Mononuclear cell (primary cell): Measurements from ENCODE around the gene PRG3. TPM values are rescaled to one million over a fixed set of nuclear protein-coding genes. Genes with fewer than 3 reads are reported as not detected.

Experiments
- H3K27me3 ChIP-seq: 2 replicates; pipeline ENCODE4 v1.6.0; 2011; ENCODE audit warnings: low read length, control low read depth; ENCODE audit not compliant: insufficient read depth
- H3K4me1 ChIP-seq: 2 replicates; pipeline ENCODE4 v1.5.1; 2011; ENCODE audit warnings: mild to moderate bottlenecking, low read length, control low read depth; ENCODE audit not compliant: insufficient read depth
- H3K4me3 ChIP-seq: 2 replicates; pipeline ENCODE4 v1.5.1; 2011; ENCODE audit warnings: mild to moderate bottlenecking, low read length, moderate library complexity
- H3K9me3 ChIP-seq: 2 replicates; pipeline ENCODE4 v1.5.1; 2011; ENCODE audit warnings: low read depth, mild to moderate bottlenecking, control low read depth, low read length
- total RNA-seq: library from RNA; depleted of rRNA; stranded (reverse); fragments of >200 nt; gene quantifications from one replicate; pipeline ENCODE4 v1.2.3, GENCODE V29; 2012

The PRG3 gene
- total RNA-seq, 1 donor: not detected

- Histone ChIP-seq H3K27me3 (no peaks in the 10 kb centered on the region), H3K4me1 (peaks cover 25% of the 10 kb centered on the region), H3K9me3 (no peaks in the 10 kb centered on the region), H3K4me3 (no peak overlapping the region)
These were observed 21.4 kb upstream of the PRG3 start for GRCh38 chr11:57402188-57403002.

- no peak overlapping the region for H3K4me3 ChIP-seq
- H3K27me3 ChIP-seq: no peaks in the 10 kb centered on the region
- no peaks in the 10 kb centered on the region for H3K9me3 ChIP-seq
- peaks cover 11% of the 10 kb centered on the region for H3K4me1 ChIP-seq
These were observed 19.1 kb upstream of the PRG3 start for GRCh38 chr11:57399972-57400578.

GRCh38 chr11:57399221-57399620 lies 18.3 kb upstream of the PRG3 start:
- Histone ChIP-seq H3K4me1 (peaks cover 11% of the 10 kb centered on the region), H3K4me3 (no peak overlapping the region), H3K27me3 (no peaks in the 10 kb centered on the region), H3K9me3 (no peaks in the 10 kb centered on the region)

GRCh38 chr11:57397394-57397990 lies 16.5 kb upstream of the PRG3 start:
- Histone ChIP-seq H3K9me3 (no peaks in the 10 kb centered on the region), H3K4me3 (no peak overlapping the region), H3K27me3 (no peaks in the 10 kb centered on the region), H3K4me1 (peaks cover 6% of the 10 kb centered on the region)

GRCh38 chr11:57396744-57397143 lies 15.8 kb upstream of the PRG3 start:
- peaks cover 6% of the 10 kb centered on the region for H3K4me1 ChIP-seq
- H3K4me3 ChIP-seq: no peak overlapping the region
- no peaks in the 10 kb centered on the region for H3K27me3 ChIP-seq
- H3K9me3 ChIP-seq: no peaks in the 10 kb centered on the region

GRCh38 chr11:57395905-57396623 lies 15.1 kb upstream of the PRG3 start:
- Histone ChIP-seq H3K9me3 (no peaks in the 10 kb centered on the region), H3K27me3 (no peaks in the 10 kb centered on the region), H3K4me1 (peaks cover 6% of the 10 kb centered on the region), H3K4me3 (no peak overlapping the region)

- Histone ChIP-seq H3K4me1 (peaks cover 6% of the 10 kb centered on the region), H3K27me3 (no peaks in the 10 kb centered on the region), H3K9me3 (no peaks in the 10 kb centered on the region), H3K4me3 (no peak overlapping the region)
These were observed 13.4 kb upstream of the PRG3 start for GRCh38 chr11:57394203-57394965.

- Histone ChIP-seq H3K9me3 (no peaks in the 10 kb centered on the region), H3K4me1 (peaks cover 6% of the 10 kb centered on the region), H3K27me3 (no peaks in the 10 kb centered on the region)
These were observed 11.8 kb upstream of the PRG3 start for GRCh38 chr11:57392763-57393105.

GRCh38 chr11:57392066-57392762 lies 11.3 kb upstream of the PRG3 start:
- H3K9me3 ChIP-seq: no peaks in the 10 kb centered on the region
- H3K4me3 ChIP-seq: no peak overlapping the region
- no peaks in the 10 kb centered on the region for H3K27me3 ChIP-seq
- H3K4me1 ChIP-seq: peaks cover 2% of the 10 kb centered on the region

More at GRCh38 chr11:57392763-57393105, 11.8 kb upstream of the PRG3 start:
- H3K4me3 ChIP-seq: no peak overlapping the region

- Histone ChIP-seq H3K9me3 (no peaks in the 10 kb centered on the region), H3K4me1 (no peaks in the 10 kb centered on the region), H3K4me3 (no peak overlapping the region), H3K27me3 (no peaks in the 10 kb centered on the region)
These were observed 10.6 kb upstream of the PRG3 start for GRCh38 chr11:57391539-57391938.

GRCh38 chr11:57391111-57391510 lies 10.2 kb upstream of the PRG3 start:
- Histone ChIP-seq H3K4me1 (no peaks in the 10 kb centered on the region), H3K9me3 (no peaks in the 10 kb centered on the region), H3K4me3 (no peak overlapping the region), H3K27me3 (no peaks in the 10 kb centered on the region)

GRCh38 chr11:57390535-57390934 lies 9.6 kb upstream of the PRG3 start, which contains the start of gene PRG2:
PRG2 (minus strand) TSS chr11:57390650; CDS start chr11:57389944, 706 bp downstream.
- no peak within 1 kb of the TSS for H3K4me3 ChIP-seq
- no peaks in the 10 kb centered on the region for H3K4me1 ChIP-seq
- no peaks in the 10 kb centered on the region for H3K27me3 ChIP-seq
- no peaks in the 10 kb centered on the region for H3K9me3 ChIP-seq

GRCh38 chr11:57387289-57388030 lies 6.5 kb upstream of the PRG3 start:
- no peak overlapping the region for H3K4me3 ChIP-seq
- H3K4me1 ChIP-seq: no peaks in the 10 kb centered on the region
- no peaks in the 10 kb centered on the region for H3K27me3 ChIP-seq
- H3K9me3 ChIP-seq: no peaks in the 10 kb centered on the region
